K562 (cell line): Measurements from ENCODE around the gene DLX4.

Experiments
- ELK3 ChIP-seq: fragments of 450-650 bp; formaldehyde crosslinking; IDR thresholded peaks from 2 replicates; pipeline ENCODE4 v1.4.0; 2020; ENCODE audit warnings: mild to moderate bottlenecking
- HMGN3 ChIP-seq: IDR thresholded peaks from 2 replicates; pipeline ENCODE4 v1.6.1; 2011; ENCODE audit warnings: borderline replicate concordance, low read depth, mild to moderate bottlenecking, mixed read lengths, low read length; ENCODE audit not compliant: insufficient read length; ENCODE audit errors: extremely low read depth
- SIRT6 ChIP-seq: IDR thresholded peaks from one replicate; pipeline ENCODE4 v1.6.1; 2012; ENCODE audit warnings: low read depth, mild to moderate bottlenecking, control low read depth, inconsistent platforms, low read length, moderate library complexity
- TCF7L2 ChIP-seq: fragments of 150-350 bp; IDR thresholded peaks from 2 replicates; pipeline ENCODE4 v1.6.1; 2016; ENCODE audit warnings: low read depth, mild to moderate bottlenecking, low read length, moderate library complexity
- TGIF2 ChIP-seq: sonication (generic); formaldehyde crosslinking; IDR thresholded peaks from 2 replicates; pipeline ENCODE4 v1.8.1; 2022; ENCODE audit warnings: mild to moderate bottlenecking, missing genetic modification reagents, moderate library complexity
- ZNF707 ChIP-seq: fragments of 250-450 bp; sonication (Bioruptor Pico); conservative IDR thresholded peaks from 2 replicates; pipeline ENCODE4 v1.8.0; 2022; ENCODE audit warnings: inconsistent platforms, mild to moderate bottlenecking, moderate library complexity
- TF ChIP-seq, protein P1 (sequence below), 3 experiments: IDR thresholded peaks in 2 of 3; conservative IDR thresholded peaks in 1 of 3; 2 replicates each; pipeline ENCODE4 v1.5.1; 2011 to 2012; ENCODE audit warnings: low read length in 3 of 3, mild to moderate bottlenecking in 3 of 3, control low read depth in 2 of 3, improper control_type of control experiment in 1 of 3, inconsistent platforms in 1 of 3, low read depth in 1 of 3, mixed read lengths in 1 of 3, moderate library complexity in 1 of 3; ENCODE audit not compliant: insufficient read depth in 2 of 3
- TF ChIP-seq, protein P2 (sequence below): sonication (generic); formaldehyde crosslinking; IDR thresholded peaks from 2 replicates; pipeline ENCODE4 v1.9.0; 2022; ENCODE audit warnings: mild to moderate bottlenecking, missing genetic modification reagents

DNA sequence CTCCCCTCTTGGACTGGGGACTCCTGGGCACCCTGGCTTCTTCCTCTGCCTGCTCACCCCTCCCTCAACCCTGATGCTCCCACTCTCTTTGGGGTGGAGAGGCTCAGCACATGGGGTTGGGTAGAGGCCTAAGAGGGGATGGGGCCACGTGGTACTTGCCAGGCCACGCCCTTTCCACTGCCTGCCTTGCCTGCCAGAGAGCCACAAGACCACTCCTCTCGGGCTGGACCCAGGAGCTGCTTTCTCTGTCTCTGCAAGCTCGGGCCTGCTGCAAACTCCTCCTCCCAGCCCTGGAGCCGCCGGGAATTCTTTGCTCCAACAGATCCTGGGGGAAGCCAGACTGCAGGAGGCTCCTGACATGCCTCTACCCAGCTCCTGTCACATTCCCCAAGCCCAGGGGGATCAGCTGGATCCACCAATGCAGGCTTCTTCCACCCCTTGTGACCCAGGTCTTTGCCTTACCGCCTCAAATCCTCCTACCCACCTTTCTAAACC, 11.8 kb downstream of the DLX4 start:
- no peak for TF ChIP-seq SIRT6
- no peak for TF ChIP-seq TCF7L2
- TF ChIP-seq TGIF2, result no peak
- TF ChIP-seq, protein P1, sequence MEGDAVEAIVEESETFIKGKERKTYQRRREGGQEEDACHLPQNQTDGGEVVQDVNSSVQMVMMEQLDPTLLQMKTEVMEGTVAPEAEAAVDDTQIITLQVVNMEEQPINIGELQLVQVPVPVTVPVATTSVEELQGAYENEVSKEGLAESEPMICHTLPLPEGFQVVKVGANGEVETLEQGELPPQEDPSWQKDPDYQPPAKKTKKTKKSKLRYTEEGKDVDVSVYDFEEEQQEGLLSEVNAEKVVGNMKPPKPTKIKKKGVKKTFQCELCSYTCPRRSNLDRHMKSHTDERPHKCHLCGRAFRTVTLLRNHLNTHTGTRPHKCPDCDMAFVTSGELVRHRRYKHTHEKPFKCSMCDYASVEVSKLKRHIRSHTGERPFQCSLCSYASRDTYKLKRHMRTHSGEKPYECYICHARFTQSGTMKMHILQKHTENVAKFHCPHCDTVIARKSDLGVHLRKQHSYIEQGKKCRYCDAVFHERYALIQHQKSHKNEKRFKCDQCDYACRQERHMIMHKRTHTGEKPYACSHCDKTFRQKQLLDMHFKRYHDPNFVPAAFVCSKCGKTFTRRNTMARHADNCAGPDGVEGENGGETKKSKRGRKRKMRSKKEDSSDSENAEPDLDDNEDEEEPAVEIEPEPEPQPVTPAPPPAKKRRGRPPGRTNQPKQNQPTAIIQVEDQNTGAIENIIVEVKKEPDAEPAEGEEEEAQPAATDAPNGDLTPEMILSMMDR (IDR thresholded peaks at IDR 0.05 in 2 of 3, conservative IDR thresholded peaks at IDR 0.05 in 1 of 3; ENCODE audit: insufficient read depth in 2 of 3, low read depth in 1 of 3, low read length in 3 of 3), result no peak
- no peak for TF ChIP-seq ELK3 (CRISPR knock-in tag)
- TF ChIP-seq ZNF707 (CRISPR knock-in tag), result no peak
- TF ChIP-seq, protein P2, sequence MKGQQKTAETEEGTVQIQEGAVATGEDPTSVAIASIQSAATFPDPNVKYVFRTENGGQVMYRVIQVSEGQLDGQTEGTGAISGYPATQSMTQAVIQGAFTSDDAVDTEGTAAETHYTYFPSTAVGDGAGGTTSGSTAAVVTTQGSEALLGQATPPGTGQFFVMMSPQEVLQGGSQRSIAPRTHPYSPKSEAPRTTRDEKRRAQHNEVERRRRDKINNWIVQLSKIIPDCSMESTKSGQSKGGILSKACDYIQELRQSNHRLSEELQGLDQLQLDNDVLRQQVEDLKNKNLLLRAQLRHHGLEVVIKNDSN, result no peak
- TF ChIP-seq HMGN3, result no peak
